HT1080 (cell line): ENCODE results near the gene IGSF8. TPM values are rescaled to one million over a fixed set of nuclear protein-coding genes. Genes with fewer than 3 reads are reported as not detected.

Source experiments
- DNase-seq: peaks from one replicate; pipeline ENCODE4 v3.0.0-alpha.2; 2015; ENCODE audit warnings: low read depth
- total RNA-seq: library from RNA; depleted of rRNA; stranded (reverse); fragments of >200 nt; shearing (Covaris generic); gene quantifications from 2 replicates; pipeline ENCODE4 v1.2.3, GENCODE V29; 2014

Gene IGSF8
- total RNA-seq, 1 experiment from 2014 or later = 18.0 TPM

DNA sequence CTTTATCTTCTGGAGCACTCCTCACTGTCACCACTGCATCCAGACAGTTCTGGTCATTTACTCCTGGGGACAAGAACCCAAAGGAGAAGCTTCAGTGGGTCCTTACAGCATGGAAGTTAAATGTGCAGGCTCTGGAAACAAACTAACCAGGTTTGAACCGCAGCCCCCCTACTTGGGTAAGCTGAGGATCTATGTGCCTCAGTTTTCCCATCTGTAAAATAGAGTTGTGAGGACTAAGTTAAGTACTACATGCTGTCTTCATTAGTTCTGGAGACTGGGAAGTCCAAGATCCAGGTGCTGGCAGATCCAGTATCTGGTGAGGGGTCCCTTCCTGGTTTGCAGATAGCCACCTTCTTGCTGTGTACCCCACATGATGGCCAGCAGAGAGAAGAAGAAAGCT, 9.1 kb upstream of the IGSF8 start:
- no peak for DNase-seq

DNA sequence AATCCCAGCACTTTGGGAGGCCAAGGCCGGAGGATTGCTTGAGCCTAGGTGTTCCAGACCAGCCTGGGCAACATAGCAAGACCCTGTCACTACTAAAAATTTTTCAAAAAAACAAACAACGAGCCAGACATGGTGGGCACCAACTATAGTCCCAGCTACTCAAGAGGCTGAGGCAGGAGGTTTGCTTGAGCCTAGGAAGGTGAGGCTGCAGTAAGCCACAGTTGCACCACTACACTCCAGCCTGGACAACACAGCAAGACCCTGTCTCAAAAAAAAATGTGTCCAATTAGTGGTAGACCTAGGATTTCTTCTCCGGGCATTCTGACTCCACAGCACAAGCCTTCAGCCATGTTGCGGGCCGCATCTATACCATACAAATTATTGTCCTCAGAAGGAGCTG, 6.7 kb upstream of the IGSF8 start:
- DNase-seq = no peak

DNA sequence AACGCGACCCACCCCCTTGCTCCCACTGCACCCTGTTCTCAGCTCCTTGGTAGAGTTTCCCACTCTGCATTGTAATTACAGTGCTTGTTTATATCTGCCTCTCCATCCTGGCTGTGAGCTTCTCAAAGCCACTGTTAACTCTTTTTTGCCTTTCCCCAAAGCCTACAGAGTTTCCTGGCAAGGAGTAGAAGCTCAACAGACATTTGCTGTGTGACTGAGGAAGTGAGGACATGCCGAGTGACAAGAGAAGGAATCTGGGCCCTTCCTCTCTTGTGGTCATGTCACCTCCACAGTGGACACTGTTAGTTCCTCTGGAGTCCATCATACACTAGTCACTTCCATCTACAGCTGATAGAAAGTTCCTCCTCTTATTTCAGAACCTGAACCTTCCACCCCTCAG, 6.1 kb upstream of the IGSF8 start:
- DNase-seq = no peak

GRCh38 chr1:160103658-160104408, 5.4 kb upstream of the IGSF8 start:
- no peak for DNase-seq

GRCh38 chr1:160101717-160102522, 3.5 kb upstream of the IGSF8 start:
- no peak for DNase-seq

DNA sequence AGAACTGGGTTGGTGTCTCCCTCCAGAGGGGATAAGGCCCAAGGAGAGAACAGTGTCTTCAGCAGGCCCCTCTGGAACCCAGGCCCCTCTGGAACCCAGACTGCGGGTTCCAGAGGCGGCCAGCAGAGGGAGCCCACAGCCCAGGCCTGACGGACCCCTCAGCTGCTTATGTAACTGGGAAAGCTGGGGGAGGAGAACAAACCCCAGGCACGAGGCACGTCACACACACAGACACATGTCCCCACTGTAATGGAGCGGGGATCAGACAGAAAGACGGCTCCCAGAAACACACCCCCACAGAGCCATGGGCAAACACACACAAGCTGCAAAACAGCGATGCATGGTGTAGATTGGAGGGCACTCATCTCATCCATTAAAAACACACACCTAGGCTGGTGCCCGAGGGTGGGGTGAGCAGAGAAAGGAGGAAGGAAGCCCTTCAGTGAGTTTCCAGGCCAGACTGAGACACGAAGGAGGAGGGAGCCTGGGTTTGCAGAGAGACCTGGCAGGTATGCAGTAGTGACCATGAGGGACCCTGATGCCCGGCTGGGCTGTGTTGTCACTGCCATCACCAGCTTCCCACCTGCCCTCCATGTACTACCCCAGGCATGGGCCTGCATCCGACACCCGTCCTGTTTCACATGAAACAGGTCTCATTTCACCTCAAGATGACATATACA, 2.8 kb upstream of the IGSF8 start:
- DNase-seq = peak; percentile 66

DNA sequence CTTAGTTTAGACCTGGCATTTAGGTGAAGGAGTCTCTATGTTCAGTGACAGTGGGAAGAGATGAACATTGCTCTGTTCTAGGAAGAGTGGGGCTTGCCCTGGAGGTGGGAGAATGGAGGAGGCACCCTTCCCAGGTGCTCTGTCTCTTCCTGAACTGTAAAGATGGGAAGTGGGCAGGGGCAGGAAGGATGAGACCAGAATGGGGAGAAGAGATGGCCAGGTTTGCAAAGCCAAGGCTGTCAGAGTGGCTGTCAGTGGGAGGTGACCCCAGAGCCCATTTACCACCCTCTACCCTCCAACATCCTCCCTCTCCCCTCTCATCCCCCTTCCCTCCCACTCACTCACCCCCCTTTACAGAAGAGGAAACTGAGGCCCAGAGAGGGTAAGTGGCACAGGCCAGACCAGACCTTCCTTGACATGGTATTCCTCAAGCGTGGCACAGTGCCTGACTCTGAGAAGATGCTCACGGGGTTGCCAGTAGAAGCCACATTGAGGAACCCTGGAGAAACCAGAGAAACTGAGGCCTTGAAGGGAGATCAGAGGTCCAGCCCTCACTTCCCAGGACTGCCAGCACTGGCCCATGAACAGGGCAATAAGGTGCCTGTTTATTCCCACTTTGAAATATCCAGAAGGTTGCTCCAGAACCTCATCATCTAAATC, 1.4 kb upstream of the IGSF8 start:
- DNase-seq = no peak

DNA sequence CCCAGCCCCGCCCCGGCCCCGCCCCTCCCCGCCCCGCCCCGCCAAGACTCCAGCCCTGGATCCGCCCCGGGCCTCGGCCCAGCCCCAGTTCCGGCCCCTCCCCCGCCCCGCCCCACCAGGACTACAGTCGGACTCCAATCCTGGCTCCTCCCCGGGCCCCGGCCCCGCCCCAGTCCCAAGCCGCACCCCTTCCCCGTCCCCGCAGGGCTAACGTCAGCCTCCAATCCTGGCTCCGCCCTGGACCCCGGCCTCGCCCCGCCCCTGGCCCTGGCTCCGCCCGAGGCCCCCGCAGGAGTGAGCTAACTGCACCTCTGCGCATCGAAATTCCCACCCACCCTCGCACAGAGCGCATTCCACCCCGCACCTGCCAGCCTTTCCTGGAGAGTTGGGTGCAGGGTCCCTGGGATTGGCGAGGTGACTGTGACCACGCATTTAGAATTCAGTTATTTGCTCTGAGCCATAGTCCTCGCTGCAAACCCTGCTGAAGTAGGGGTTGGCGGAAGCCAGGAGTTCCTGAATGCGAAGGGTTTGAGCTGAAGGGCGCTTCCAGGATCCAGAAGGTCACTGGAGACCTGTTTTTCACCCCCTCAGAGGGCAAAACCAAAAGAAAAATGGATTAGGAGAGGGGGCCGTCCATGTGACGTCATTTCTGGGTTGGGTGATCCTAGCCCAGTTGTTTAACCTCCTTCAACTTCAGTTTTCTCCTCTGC, 588 bp upstream of the IGSF8 start:
- DNase-seq = peak; percentile 54

DNA sequence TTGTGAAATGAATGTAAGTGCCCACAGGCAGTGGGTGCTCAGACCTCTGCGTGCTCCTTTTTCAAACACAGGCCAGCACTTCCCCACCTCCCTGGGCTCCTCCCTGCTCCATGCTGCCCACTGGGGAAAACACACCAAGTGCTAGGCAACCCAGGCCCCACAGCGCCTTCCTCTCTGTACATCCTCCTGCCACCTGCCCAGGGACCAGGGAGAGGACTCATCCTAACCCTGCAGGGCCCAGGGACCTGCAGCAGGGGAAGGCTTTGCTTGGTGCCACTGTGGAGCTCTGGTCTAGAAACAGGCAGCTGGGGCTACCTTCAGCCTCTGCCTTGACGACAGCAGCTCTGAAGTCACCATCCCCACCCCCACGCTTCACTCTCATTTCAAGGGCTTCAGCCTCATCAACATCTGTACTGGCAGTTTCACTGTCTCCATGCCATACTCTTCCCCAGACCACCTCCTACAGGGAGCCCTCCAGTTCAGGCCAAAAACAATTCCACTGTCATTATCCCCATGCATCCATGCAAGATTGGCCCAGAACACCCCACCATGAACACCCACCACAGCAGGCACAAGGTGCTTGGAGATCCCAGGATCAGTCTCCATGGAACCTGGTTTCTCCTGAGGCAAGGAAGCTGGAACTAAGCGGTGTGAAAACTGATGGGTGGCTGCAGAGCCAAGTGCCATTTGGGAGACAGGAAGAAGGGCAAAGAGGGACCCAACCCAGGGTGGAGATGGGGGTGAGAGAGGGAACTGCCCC, 1.1 kb downstream of the IGSF8 start:
- DNase-seq = no peak

DNA sequence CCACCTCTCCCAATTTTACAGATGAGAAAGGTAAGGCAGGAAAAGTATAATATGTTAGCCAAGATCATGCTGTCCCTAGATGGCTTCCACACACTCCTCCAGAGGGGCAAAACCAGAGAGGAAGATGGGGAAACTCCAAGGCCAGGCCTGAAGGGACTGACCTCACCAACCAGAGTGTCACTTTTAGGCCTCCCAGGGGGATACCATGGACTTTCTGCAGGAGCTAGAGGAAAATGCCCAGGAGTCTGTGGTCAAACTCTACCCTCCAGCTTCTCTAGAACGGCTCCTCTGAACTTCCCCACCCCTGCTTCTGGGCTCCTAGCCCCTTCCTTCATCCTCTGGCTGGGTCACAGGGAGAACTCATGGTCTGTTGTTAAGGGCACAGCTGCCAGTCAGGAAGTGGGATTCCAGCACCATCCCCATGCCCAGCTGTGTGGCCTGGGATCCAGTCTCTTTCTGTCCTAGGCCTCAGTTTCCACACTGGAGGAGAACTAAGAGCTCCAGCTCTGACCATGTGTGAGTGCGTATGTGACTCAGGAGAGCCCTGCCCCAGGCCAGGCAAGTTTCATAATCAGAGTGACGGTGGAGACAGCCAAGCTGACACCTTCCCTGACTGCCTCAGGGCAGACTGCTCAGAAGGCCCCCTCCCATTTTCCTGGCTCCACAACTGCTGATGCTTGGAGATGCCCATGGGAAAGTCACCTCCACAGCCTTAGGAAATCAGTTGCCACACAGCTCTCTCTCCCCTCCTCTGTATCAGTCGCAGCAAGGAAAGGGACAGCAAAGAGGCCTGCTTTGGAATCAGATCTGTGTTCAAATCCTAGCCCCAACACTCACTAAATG, 1.9 kb downstream of the IGSF8 start:
- DNase-seq = no peak

- DNase-seq = no peak
These were observed 2.9 kb downstream of the IGSF8 start for GRCh38 chr1:160095382-160096105.

- no peak for DNase-seq
These were observed 3.6 kb downstream of the IGSF8 start for GRCh38 chr1:160094806-160095205.

GRCh38 chr1:160094291-160094625, 4.2 kb downstream of the IGSF8 start:
- DNase-seq = no peak

DNA sequence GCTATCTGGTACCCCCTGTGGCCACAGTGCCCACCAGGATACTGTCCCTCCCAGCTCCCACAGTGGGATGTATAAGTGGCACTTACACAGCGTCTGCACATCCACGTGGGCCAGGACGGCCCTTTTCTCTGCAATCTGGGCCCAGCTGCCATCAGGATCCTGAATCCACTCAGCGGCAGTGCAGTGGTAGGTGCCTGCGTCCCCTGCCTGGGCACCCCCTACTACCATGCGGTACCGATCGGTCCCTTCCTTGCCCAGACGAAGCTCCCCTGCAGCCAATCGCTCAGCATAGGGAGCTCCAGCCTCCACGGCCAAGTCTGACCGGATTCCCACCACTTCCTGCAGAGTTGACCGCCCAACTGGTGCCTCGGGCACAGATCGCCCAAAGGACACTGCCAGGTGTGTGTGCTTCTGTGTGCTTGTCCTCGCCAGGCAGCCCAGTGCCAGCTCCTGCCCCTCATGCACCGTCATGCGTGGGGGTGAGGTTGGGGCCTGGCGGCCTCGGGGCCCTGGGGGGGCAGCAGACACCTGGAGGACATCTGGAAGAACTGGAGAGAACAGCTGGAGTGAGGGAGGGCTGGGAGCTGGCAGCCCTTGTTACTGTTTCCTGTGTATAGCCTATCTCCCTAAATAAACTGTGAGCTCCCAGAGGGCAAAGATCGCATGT, 4.7 kb downstream of the IGSF8 start:
- DNase-seq = no peak

- DNase-seq = no peak
These were observed 5.4 kb downstream of the IGSF8 start for GRCh38 chr1:160093069-160093395.

DNA sequence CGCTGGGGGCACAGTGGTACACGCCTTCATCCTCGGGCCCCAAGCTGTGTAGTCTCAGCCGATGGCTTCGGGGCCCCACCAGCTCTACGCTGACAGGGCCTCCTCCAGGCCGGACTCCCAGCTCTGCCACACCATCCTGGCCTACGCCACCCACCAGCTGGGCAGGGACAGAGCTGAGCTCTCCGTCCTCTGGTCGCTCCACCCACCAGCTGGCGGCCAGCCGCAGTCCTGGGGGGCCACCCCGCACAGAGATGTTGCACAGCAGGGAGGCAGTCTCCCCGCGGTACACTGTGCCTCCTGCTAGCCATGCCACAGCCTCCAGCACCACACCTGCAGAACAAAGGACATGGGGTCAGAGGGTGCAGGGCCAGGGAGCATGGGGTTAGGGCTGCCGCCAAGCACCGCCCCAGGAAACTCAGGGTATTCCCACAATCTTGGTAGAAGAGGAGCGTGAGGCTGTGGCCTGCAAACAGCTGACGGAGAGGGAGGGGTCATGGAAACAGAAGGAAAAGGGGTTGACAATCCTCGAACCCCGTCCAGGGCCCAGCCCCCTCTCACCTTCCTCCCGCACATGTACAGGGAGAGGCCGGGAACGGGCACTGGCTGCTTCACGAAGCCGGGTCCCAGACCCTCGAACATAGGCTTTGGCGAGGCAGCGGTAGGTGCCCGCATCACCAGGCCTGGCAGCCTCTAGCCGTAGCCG, 5.9 kb downstream of the IGSF8 start:
- DNase-seq = no peak

DNA sequence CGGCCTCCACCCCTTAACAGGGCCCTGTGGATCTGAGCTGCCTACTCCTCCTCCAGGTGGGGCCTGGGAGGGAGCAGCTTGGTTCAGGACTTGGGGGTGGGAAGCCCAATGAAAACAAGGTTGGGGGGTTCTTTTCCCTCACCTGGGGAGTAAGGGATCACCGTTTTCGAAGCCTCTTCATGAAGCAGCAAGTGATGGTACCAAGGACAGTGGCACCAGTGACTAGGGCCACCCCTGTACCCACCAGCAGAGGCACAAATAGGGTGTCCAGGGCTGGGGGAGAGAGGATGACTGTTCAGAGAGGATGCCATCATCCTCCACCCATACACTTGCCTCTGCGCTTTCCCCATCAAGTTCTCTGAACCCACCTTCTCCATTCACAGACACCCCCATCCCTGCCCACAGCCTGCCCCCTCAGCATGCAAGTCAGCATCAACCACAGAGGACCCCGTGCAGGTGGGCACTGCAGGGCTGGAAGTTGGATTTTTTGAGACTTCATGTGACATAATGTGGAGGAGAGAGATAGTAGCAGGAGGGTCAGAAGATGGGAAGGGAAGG, 6.7 kb downstream of the IGSF8 start:
- no peak for DNase-seq
